Esophagus muscularis mucosa (tissue), 4 donors: ENCODE results near the gene ATP4A.

Source experiments
- CTCF ChIP-seq, 3 experiments: fragments of 200-600 bp in 2 of 3; fragments of 450-650 bp in 1 of 3; sonication (generic) in 2 of 3; IDR thresholded peaks; one replicate each; pipeline ENCODE4 v1.5.1; 2017 to 2019; ENCODE audit warnings: antibody characterized with exemption in 3 of 3, mild to moderate bottlenecking in 2 of 3, moderate library complexity in 1 of 3
- EP300 ChIP-seq: sonication (generic); formaldehyde crosslinking; IDR thresholded peaks from one replicate; pipeline ENCODE4 v1.6.1; 2017; ENCODE audit warnings: antibody characterized with exemption
- POLR2AphosphoS5 ChIP-seq, 2 donors: sonication (generic); formaldehyde crosslinking; IDR thresholded peaks; one replicate each; pipeline ENCODE4 v1.6.1; 2017; ENCODE audit warnings: antibody characterized with exemption in 2 of 2

- TF ChIP-seq POLR2AphosphoS5 (IDR thresholded peaks at IDR 0.05) = no peak
- TF ChIP-seq CTCF (IDR thresholded peaks at IDR 0.05) = no peak
- no peak for TF ChIP-seq EP300
These were observed 39.1 kb downstream of the ATP4A start for GRCh38 chr19:35524181-35524837.
